Kidney (tissue), 14 donors: ENCODE results near the gene AMIGO2. TPM values are rescaled to one million over a fixed set of nuclear protein-coding genes. Genes with fewer than 3 reads are reported as not detected.

Experiments used
- DNase-seq, 5 donors: peaks; one replicate each; pipeline ENCODE4 v3.0.0-alpha.2; 2013 to 2020
- FAIRE-seq: peaks from 2 replicates; lab custom pipeline; 2012; peaks lifted over from hg19 to GRCh38; lab: Jason Lieb, UNC
- H3K27ac ChIP-seq, 2 donors: one replicate each; pipeline ENCODE4 v1.7.0; 2013; ENCODE audit warnings: low read depth in 2 of 2, low read length in 2 of 2, inconsistent platforms in 1 of 2
- H3K27me3 ChIP-seq: one replicate; pipeline ENCODE4 v1.7.1; 2013; ENCODE audit warnings: low read length, inconsistent platforms; ENCODE audit not compliant: control insufficient read depth, insufficient read depth
- H3K36me3 ChIP-seq, 3 donors: one replicate each; pipeline versions ENCODE4 v1.7.0 to v1.7.1; 2013; ENCODE audit warnings: low read length in 3 of 3, control low read depth in 1 of 3, inconsistent platforms in 1 of 3; ENCODE audit not compliant: insufficient read depth in 3 of 3, control insufficient read depth in 2 of 3
- H3K4me1 ChIP-seq, 3 donors: one replicate each; pipeline versions ENCODE4 v1.7.0 to v1.7.1; 2013; ENCODE audit warnings: low read length in 3 of 3, inconsistent platforms in 1 of 3, low read depth in 1 of 3; ENCODE audit not compliant: control insufficient read depth in 2 of 3, insufficient read depth in 2 of 3
- H3K4me3 ChIP-seq, 3 donors: one replicate each; pipeline versions ENCODE4 v1.7.0 to v1.8.1; 2013; ENCODE audit warnings: low read length in 3 of 3, control low read depth in 1 of 3, inconsistent platforms in 1 of 3
- H3K9ac ChIP-seq, 3 donors: one replicate each; pipeline versions ENCODE4 v1.7.0 to v1.7.1; 2013; ENCODE audit warnings: low read length in 3 of 3, control low read depth in 1 of 3, inconsistent platforms in 1 of 3
- H3K9me3 ChIP-seq, 3 donors: one replicate each; pipeline versions ENCODE4 v1.7.0 to v1.7.1; 2013; ENCODE audit warnings: low read length in 3 of 3, control low read depth in 1 of 3, inconsistent platforms in 1 of 3; ENCODE audit not compliant: control insufficient read depth in 2 of 3, insufficient read depth in 1 of 3
- CTCF ChIP-seq: IDR thresholded peaks from 3 replicates; pipeline ENCODE4 v1.5.1; 2012; ENCODE audit warnings: mild to moderate bottlenecking, moderate library complexity, borderline replicate concordance; ENCODE audit not compliant: insufficient read depth; ENCODE audit errors: extremely low read depth
- intact Hi-C: fragments of 100-400 bp; cut with DNase I; formaldehyde crosslinking; loops from one replicate; pipeline ENCODE4 v1.11.1; 2022
- polyA plus RNA-seq: library from polyadenylated mRNA; stranded (reverse); fragments of 350-450 nt; fragmentation: Illumina TruSeq; extraction: RNeasy Lipid Tissue Mini Kit (QIAGEN cat#74804); gene quantifications from one replicate; pipeline ENCODE4 v1.2.3, GENCODE V29; 2014; ENCODE audit warnings: low read depth, low replicate concordance; ENCODE audit not compliant: insufficient read depth
- total RNA-seq: library from RNA; stranded (reverse); fragmentation: NEBNext Ultra II Directional; extraction: Animal tissue kit (Norgen Biotek cat#: 25700); gene quantifications from one replicate; pipeline ENCODE4 v1.2.1, GENCODE V29; 2021
- donor health status: control.
- donor health status: control.
- donor health status: control.
- donor health status: control.
- donor health status: control.
- donor health status: DM: yes; HTN: yes; CAD: no.
- donor health status: Normal renal cell carcinoma (clear cell type).

AMIGO2 gene
- total and polyA plus RNA-seq, 2 donors from 2014 or later: 8.7 to 12.2 TPM

GRCh38 chr12:47067771-47068431 lies 11.9 kb downstream of the AMIGO2 start:
- intact Hi-C loops: no loop called here
- H3K27me3 ChIP-seq: no peaks in the 10 kb centered on the region
- no peak overlapping the region for H3K9ac ChIP-seq
- FAIRE-seq (no peak), DNase-seq (no peak)
- H3K27ac ChIP-seq: no peak overlapping the region
- no peaks in the 10 kb centered on the region for H3K4me1 ChIP-seq
- H3K9me3 ChIP-seq: no peaks in the 10 kb centered on the region
- TF ChIP-seq CTCF: no peak
- no peaks in the 10 kb centered on the region for H3K36me3 ChIP-seq
- H3K4me3 ChIP-seq: no peak overlapping the region

- FAIRE-seq: no peak
- no peak for DNase-seq
- intact Hi-C loops: no loop called here
- Histone ChIP-seq H3K27ac (no peak overlapping the region), H3K4me1 (no peaks in the 10 kb centered on the region), H3K9ac (no peak overlapping the region), H3K4me3 (no peak overlapping the region), H3K9me3 (no peaks in the 10 kb centered on the region), H3K36me3 (no peaks in the 10 kb centered on the region), H3K27me3 (no peaks in the 10 kb centered on the region)
- no peak for TF ChIP-seq CTCF
These were observed 12.6 kb downstream of the AMIGO2 start for GRCh38 chr12:47067176-47067575.

GRCh38 chr12:47066278-47067025 lies 13.3 kb downstream of the AMIGO2 start:
- Histone ChIP-seq H3K9ac (no peak overlapping the region), H3K36me3 (no peaks in the 10 kb centered on the region), H3K27me3 (no peaks in the 10 kb centered on the region), H3K4me3 (no peak overlapping the region), H3K27ac (no peak overlapping the region), H3K4me1 (no peaks in the 10 kb centered on the region), H3K9me3 (no peaks in the 10 kb centered on the region)
- intact Hi-C loops: no loop called here
- FAIRE-seq (no peak), DNase-seq (no peak)
- no peak for TF ChIP-seq CTCF
